OCI-LY1 (cell line): ENCODE results near the gene APBB1IP.

ENCODE experiments used
- CTCF ChIP-seq: fragments of 200-600 bp; sonication (generic), shearing (Covaris generic); IDR thresholded peaks from 2 replicates; pipeline ENCODE4 v1.5.1; 2017; ENCODE audit warnings: mild to moderate bottlenecking, antibody characterized with exemption, low read length, moderate library complexity, mixed read lengths
- EZH2 ChIP-seq: fragments of 200-600 bp; sonication (generic), shearing (Covaris generic); IDR thresholded peaks from 2 replicates; pipeline ENCODE4 v1.8.0; 2017; ENCODE audit warnings: borderline replicate concordance, mixed run types, mild to moderate bottlenecking, antibody characterized with exemption, low read length, moderate library complexity, mixed read lengths

DNA sequence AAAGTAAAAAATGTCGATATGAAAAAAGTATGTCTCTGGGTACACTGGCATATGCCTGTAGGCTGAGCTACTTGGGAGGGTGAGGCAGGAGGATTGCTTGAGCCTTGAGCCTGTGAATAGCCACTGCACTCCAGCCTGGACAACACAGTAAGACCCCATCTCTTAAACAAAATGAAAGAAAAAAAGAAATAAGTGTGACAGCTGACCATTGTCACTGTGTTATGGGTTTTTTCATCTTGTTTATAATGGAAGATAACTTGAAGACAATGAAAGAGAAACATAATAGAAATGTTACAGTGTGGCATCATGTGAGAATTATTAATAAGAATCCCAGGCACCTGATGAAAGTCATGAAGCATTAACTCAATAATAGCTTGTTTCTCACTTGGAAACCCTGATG, 75.0 kb downstream of the APBB1IP start:
- TF ChIP-seq CTCF = no peak
- no peak for TF ChIP-seq EZH2
